ENCODE results near the gene P4HA2.

DNA sequence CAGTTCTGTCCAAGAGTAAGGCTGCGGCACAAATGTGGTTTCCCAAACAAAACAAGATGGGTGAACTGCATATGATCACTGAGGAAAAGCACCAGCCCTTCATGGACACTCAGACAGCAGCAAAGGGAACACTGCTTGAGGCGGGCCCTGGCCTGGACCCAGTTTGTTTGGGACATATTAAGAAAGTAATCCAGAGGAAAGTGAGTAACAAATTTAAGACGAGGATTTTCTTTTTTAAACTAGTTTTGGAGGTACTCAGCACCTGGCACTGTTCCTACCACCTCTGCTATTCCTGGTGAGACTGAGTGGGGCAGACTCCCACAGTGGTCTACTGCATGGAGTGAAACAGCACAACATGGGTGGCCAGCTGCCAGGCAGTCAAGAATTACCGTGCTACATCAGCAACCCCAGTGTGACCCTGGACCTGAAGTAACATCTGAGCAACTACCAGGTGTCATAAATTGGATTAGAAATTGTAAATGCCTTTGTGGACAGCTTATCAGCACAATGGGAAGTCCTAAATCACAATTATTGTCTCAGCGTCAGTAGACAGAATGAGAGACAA, 28.5 kb downstream of the P4HA2 start:
- TF ChIP-seq, protein P1, sequence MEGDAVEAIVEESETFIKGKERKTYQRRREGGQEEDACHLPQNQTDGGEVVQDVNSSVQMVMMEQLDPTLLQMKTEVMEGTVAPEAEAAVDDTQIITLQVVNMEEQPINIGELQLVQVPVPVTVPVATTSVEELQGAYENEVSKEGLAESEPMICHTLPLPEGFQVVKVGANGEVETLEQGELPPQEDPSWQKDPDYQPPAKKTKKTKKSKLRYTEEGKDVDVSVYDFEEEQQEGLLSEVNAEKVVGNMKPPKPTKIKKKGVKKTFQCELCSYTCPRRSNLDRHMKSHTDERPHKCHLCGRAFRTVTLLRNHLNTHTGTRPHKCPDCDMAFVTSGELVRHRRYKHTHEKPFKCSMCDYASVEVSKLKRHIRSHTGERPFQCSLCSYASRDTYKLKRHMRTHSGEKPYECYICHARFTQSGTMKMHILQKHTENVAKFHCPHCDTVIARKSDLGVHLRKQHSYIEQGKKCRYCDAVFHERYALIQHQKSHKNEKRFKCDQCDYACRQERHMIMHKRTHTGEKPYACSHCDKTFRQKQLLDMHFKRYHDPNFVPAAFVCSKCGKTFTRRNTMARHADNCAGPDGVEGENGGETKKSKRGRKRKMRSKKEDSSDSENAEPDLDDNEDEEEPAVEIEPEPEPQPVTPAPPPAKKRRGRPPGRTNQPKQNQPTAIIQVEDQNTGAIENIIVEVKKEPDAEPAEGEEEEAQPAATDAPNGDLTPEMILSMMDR (IDR thresholded peaks at IDR 0.05) = no peak
- no peak for TF ChIP-seq POLR2A (IDR thresholded peaks at IDR 0.05)
